ENCODE data around the gene ZGRF1.
"Not testable (repeated sequence)": the region's sequence is repeated elsewhere in the genome, so short reads cannot be mapped to it uniquely, and the experiment has no call there.

The ZGRF1 gene

DNA sequence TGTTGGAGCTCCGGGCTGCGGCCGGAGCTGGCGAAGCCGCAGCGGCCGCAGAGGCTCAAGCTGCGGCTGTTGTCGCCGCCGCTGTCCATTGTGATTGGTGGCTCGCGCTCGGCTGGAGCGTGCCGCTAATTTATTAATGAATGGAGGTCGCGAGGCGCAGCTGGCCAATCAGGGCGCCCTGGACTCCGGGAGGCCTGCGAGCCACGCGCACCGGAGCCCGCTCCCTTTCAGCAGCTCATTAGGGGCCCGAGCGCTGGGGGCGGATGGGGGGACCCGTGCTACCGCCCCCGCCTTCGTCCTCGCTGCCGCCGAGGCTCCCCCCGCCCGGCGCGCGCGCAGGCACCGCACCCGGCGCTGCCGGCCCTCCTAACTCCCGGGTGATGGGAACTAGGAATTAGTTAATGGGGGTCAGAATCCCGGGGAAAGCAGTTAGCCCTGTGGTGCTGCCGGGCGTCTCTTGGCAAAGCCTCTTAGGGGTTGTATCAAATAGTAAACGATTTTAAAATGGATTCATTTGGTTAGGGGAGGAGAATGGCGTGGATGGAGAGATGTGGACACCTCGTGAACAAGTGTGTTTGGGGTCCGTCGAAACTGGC lies 120.1 kb downstream of the ZGRF1 start:
- DNase-seq (ENCODE audit: low read depth in 2 of 2): no peak

GRCh38 chr4:112516066-112516470 lies 120.6 kb downstream of the ZGRF1 start, which contains the start of gene NEUROG2:
Gene NEUROG2, minus strand, starts transcription at chr4:112516180. Its CDS starts 705 bp downstream, at chr4:112515475.
- no peak for DNase-seq (ENCODE audit: low read depth in 2 of 2)

GRCh38 chr4:112515198-112516065 lies 121.3 kb downstream of the ZGRF1 start:
- DNase-seq (ENCODE audit: low read depth in 2 of 2): no peak

GRCh38 chr4:112514647-112515197 lies 122.0 kb downstream of the ZGRF1 start:
- DNase-seq (ENCODE audit: low read depth in 2 of 2): no peak

DNA sequence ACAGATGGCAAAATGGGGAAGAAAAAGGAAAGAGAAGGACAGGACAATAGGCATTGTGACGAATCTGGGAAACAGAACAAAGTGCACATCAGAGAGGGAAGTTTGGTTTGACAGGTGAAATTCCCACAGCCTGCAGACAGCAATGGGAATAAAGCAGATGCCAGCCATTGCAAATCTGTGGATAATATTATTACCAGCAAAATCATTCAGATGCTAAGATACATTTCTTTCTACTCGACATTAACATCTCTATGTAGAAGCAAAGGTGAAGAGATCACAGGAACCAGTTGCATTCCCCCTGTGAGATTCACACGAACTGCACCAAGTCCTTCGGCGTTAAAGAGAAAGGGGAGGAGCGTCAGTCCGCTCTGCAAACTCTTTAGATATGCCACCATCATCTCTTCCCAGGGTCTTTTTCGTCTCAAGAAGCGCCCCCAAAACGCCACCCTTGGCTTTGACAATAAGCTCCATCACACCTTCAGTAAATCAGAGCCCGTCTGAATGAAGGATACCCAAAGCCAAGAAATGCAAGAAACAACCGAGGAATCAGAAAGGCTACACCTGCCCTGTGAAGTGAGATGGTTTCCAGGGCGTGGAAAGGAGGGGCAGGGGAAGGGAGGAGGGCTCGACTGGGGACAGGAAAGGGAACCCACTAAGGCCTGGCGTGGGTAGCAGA lies 122.6 kb downstream of the ZGRF1 start:
- no peak for DNase-seq (ENCODE audit: low read depth in 2 of 2)

GRCh38 chr4:112511803-112512118 lies 124.9 kb downstream of the ZGRF1 start:
- no peak for DNase-seq (ENCODE audit: low read depth in 2 of 2)

DNA sequence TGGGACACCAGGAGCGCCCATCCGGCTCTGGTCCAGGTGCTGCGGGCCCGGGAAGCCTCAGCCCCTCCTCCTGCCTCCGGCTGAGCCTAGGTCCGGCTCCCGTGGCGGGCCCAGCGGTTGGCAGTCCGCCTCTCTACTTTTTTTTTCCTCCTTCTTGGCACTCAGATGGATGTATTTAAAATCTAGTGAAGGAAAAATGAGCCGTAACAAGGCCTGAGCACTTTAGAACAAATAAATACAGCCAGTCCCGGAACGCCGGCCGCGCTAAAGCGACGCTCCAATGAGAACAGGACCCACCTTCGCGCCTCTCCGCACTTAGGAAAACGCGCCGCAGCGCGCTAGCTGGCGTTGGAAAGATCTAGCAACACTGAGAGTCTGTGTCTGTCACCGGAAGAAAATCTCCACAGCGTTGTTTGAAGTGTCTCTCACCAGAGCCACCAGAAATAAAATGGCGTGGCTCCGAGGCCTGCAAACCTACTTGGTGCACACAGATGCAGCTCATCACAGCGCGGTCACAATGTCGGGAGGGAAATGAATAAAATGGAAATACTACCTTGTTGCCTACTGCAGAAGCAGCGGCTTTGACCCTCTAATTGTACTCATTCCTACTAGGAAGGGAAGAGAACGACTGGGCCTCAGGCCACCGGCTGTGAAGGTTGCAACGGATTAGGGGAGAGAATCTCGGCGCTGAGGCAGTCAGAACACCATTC lies 125.5 kb downstream of the ZGRF1 start:
- DNase-seq (ENCODE audit: low read depth in 2 of 2): no peak

GRCh38 chr4:112510291-112511092 lies 126.2 kb downstream of the ZGRF1 start:
- DNase-seq (ENCODE audit: low read depth in 2 of 2): no peak

DNA sequence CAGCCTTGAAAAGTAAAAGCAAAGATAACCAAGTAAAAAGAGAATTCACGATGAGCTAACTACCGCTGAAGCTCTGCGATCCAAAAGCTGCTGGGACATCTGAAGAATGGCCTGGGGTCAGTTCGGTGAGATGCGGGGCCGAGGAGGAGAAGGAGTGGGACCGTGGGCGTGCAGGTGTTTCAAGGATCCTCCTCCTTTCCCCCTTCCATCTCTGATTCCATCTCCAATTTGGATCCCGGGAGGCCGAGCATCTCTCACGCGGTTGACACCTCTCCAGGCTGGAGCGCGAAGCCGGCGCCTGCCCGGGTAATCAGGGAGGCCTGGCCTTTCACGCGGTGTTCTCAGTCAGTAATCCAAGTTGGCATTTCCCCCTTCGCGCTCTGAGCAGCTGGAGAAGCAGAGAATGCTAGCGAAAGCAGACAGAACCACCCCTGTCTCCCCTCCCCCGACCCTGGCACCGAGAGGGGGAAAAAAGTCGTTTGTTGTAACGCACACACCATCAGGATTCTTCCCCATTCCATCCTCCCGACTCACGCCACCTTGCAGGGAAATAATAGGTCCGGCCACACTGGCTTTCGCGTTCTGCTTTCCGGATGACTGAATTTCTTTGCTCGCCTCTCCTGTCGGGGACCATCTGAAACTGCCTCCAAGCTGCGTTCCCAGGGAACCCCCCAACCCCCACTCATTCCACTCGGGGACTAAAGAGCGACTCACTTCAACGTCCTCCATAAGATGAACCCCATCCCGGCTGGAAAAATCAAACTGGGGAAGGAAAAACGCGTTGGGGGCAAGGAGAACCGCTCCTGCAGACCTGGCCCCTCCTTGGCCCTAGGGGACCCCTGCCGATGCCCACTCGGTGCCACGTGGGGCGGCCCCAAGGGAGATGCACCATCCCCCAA lies 127.2 kb downstream of the ZGRF1 start:
- no peak for DNase-seq (ENCODE audit: low read depth in 2 of 2)

DNA sequence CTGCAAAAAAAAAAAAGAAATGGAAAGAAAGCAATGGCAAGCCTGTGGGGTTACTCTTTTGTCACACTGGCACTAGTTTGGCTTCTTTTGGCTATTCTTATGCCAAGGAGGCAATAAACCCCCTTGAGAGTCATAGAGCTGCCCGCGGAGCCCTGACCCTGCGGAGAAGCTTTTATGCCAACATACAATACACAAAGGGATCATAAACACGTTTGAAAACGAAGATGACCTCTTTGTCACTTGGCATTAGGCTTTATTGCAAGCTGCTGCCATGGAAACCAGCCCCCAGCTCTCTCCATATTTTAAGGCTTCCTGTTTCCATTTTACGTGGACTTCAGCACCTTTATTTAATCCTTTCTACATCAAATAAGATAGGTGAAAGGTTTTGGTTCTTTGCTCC lies 128.4 kb downstream of the ZGRF1 start:
- DNase-seq (ENCODE audit: low read depth in 2 of 2): no peak

DNA sequence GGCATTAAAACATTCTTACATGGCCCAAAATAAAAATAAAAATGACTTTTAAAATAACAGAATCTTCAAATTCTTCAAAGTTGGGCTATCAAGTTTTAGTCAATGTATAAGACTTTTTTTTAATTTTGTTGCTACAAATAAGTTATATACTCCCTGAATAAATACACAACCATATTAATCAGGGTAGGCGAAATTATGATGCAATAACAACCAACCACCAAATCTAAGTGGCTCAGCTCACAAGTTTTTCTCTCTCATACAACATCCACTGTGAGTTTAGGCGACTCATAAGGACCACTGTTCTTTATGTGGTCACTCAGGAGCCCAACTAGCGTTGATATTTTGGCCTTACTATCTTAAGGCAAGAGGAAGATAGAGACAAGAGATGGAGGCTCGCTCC lies 131.9 kb downstream of the ZGRF1 start:
- DNase-seq (ENCODE audit: low read depth in 2 of 2): no peak

DNA sequence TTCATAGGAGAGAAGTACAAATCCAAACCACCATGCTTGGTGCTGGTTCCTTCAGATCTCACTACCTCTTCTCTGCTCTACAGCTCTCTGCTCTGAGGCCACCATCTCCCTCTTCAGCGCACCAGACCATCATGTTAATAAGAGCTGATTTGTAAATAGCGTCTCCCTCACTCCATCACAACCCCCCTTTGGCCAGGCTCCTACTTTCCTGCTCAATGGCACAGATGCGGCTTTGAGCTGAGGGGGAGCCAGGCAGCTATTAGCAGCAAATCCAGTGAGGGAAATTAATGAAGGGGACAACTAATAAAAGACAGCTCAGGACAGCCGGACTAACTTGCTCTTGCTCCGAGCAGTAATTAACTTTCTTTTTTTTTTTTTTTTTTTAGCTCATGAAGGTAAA lies 133.8 kb downstream of the ZGRF1 start:
- no peak for DNase-seq (ENCODE audit: low read depth in 2 of 2)

GRCh38 chr4:112492321-112492720 lies 144.4 kb downstream of the ZGRF1 start:
- DNase-seq (ENCODE audit: low read depth in 2 of 2): no peak

DNA sequence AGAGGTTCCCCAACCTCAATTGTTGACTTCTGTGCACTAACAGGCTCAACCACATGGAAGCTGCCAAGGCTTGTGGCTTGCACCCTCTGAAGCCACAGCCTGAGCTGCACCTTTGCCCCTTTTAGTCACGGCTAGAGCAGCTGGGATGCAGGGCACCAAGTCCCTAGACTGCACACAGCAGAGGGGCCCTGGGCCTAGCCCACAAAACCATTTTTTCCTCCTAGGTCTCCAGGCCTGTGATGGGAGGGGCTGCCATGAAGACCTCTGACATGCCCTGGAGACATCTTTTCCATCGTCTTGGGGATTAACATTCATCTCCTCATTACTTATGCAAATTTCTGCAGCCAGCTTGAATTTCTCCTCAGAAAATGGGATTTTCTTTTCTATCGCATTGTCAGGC lies 145.9 kb downstream of the ZGRF1 start:
- DNase-seq (ENCODE audit: low read depth in 2 of 2): not testable (repeated sequence)

Measured in activated CD4-positive, alpha-beta T cell treated with anti-CD3 and anti-CD28 coated beads for 24 hours (primary cell).